Gastrocnemius medialis (tissue), 4 donors: Measurements from ENCODE around the gene UBA3. TPM values are rescaled to one million over a fixed set of nuclear protein-coding genes. Genes with fewer than 3 reads are reported as not detected.

Experiments used
- ATAC-seq, 2 donors: fragments of 150-250 bp; one replicate each; pipeline ENCODE4 v1.9.1; 2016
- DNase-seq, 2 donors: peaks; one replicate each; pipeline ENCODE4 v3.0.0-alpha.2; 2019
- H3K27ac ChIP-seq, 4 donors: fragments of 200-600 bp; sonication (generic); 1 replicate in 1 of 4; 2 replicates in 3 of 4; pipeline ENCODE4 v1.5.1; 2016 to 2018; ENCODE audit warnings: mild to moderate bottlenecking in 2 of 4, moderate library complexity in 1 of 4
- H3K27me3 ChIP-seq, 3 donors: fragments of 200-600 bp; sonication (generic) in 2 of 3; 1 replicate in 1 of 3; 2 replicates in 2 of 3; pipeline versions ENCODE4 v1.5.1 to v1.6.0; 2016 to 2019; ENCODE audit warnings: mild to moderate bottlenecking in 1 of 3, moderate library complexity in 1 of 3
- H3K36me3 ChIP-seq, 2 donors: fragments of 200-600 bp; sonication (generic) in 1 of 2; one replicate each; pipeline ENCODE4 v1.5.1; 2017 to 2018
- H3K4me1 ChIP-seq, 2 donors: fragments of 200-600 bp; sonication (generic) in 1 of 2; one replicate each; pipeline ENCODE4 v1.5.1; 2016 to 2017; ENCODE audit warnings: mild to moderate bottlenecking in 2 of 2
- H3K4me3 ChIP-seq, 4 donors: fragments of 200-600 bp; sonication (generic) in 3 of 4; 1 replicate in 1 of 4; 2 replicates in 3 of 4; pipeline ENCODE4 v1.5.1; 2016 to 2019; ENCODE audit warnings: mild to moderate bottlenecking in 2 of 4
- H3K9me3 ChIP-seq, 3 donors: fragments of 200-600 bp; sonication (generic) in 2 of 3; 1 replicate in 1 of 3; 2 replicates in 2 of 3; pipeline ENCODE4 v1.5.1; 2016 to 2019
- CTCF ChIP-seq, 5 experiments: fragments of 450-650 bp in 3 of 5; fragments of 200-600 bp in 2 of 5; sonication (generic) in 2 of 5; IDR thresholded peaks in 4 of 5; conservative IDR thresholded peaks in 1 of 5; 1 replicate in 4 of 5; 2 replicates in 1 of 5; pipeline ENCODE4 v1.5.1; 2016 to 2019; ENCODE audit warnings: antibody characterized with exemption in 5 of 5, mild to moderate bottlenecking in 3 of 5, moderate library complexity in 3 of 5
- POLR2A ChIP-seq, 2 donors: fragments of 450-650 bp; IDR thresholded peaks; one replicate each; pipeline ENCODE4 v1.6.1; 2017; ENCODE audit warnings: antibody characterized with exemption in 2 of 2, mild to moderate bottlenecking in 2 of 2, moderate library complexity in 2 of 2
- in situ Hi-C, 4 donors: fragments of 200-750 bp; cut with MboI; loops; one replicate each; pipeline versions ENCODE4 v1.15.0 to v1.8.0; 2017; ENCODE audit warnings: low sequenced_read_pairs in 4 of 4
- intact Hi-C: fragments of 100-400 bp; cut with DNase I; formaldehyde crosslinking; loops from one replicate; pipeline ENCODE4 v1.15.1; 2023; ENCODE audit warnings: low total_unique reads
- total RNA-seq, 4 donors: library from RNA; depleted of rRNA; stranded (reverse); fragments of >200 nt; gene quantifications; one replicate each; pipeline versions ENCODE4 v1.1.0 to v1.2.3, GENCODE V29; 2016

UBA3 gene
- total RNA-seq, 4 donors from 2014 or later: 29.3 to 42.2 (median 36.0) TPM

- Histone ChIP-seq H3K36me3 (peaks cover 0 to 43% of the 10 kb centered on the region in 2 donors), H3K27me3 (no peaks in the 10 kb centered on the region), H3K4me3 (no peak overlapping the region), H3K27ac (no peak overlapping the region), H3K9me3 (no peaks in the 10 kb centered on the region), H3K4me1 (peaks cover 10 to 16% of the 10 kb centered on the region in 2 donors)
- intact Hi-C loops: no loop called here
- in situ Hi-C loops: loop anchor here in 1 of 4 donors (25.0 kb wide), 1 partner anchor 263 kb away; no protein-coding TSS in a partner anchor
- TF ChIP-seq CTCF (IDR thresholded peaks at IDR 0.05 in 4 of 5, conservative IDR thresholded peaks at IDR 0.05 in 1 of 5): no peak
- no peak for TF ChIP-seq POLR2A (IDR thresholded peaks at IDR 0.05)
- DNase-seq: no peak
- ATAC-seq: no peak
Measured at GRCh38 chr3:69048990-69049389, 31.2 kb downstream of the UBA3 start.

GRCh38 chr3:69044608-69045007 lies 35.6 kb downstream of the UBA3 start:
- H3K9me3 ChIP-seq: no peaks in the 10 kb centered on the region
- no peak overlapping the region for H3K27ac ChIP-seq
- H3K4me1 ChIP-seq: peaks cover 0 to under 1% of the 10 kb centered on the region in 2 donors
- in situ Hi-C loops (loop anchor here in 1 of 4 donors (25.0 kb wide), 1 partner anchor 268 kb away; no protein-coding TSS in a partner anchor), intact Hi-C loops (no loop called here)
- ATAC-seq (no peak), DNase-seq (no peak)
- TF ChIP-seq POLR2A (IDR thresholded peaks at IDR 0.05) (no peak), CTCF (IDR thresholded peaks at IDR 0.05 in 4 of 5, conservative IDR thresholded peaks at IDR 0.05 in 1 of 5) (no peak)
- no peaks in the 10 kb centered on the region for H3K27me3 ChIP-seq
- no peak overlapping the region for H3K4me3 ChIP-seq
- peaks cover 0 to 85% of the 10 kb centered on the region in 2 donors for H3K36me3 ChIP-seq

GRCh38 chr3:69033470-69033869 lies 46.7 kb downstream of the UBA3 start:
- DNase-seq (no peak), ATAC-seq (no peak)
- H3K27ac ChIP-seq: no peak overlapping the region
- H3K36me3 ChIP-seq: peaks cover 7 to 100% of the 10 kb centered on the region in 2 donors
- TF ChIP-seq CTCF (IDR thresholded peaks at IDR 0.05 in 4 of 5, conservative IDR thresholded peaks at IDR 0.05 in 1 of 5) (no peak), POLR2A (IDR thresholded peaks at IDR 0.05) (no peak)
- H3K9me3 ChIP-seq: no peaks in the 10 kb centered on the region
- H3K4me3 ChIP-seq: no peak overlapping the region
- intact Hi-C loops: no loop called here
- in situ Hi-C loops: loop anchor here in 1 of 4 donors (25.0 kb wide), 1 partner anchor 279 kb away; no protein-coding TSS in a partner anchor
- no peaks in the 10 kb centered on the region for H3K4me1 ChIP-seq
- H3K27me3 ChIP-seq: no peaks in the 10 kb centered on the region

GRCh38 chr3:69032737-69033136 lies 47.4 kb downstream of the UBA3 start:
- H3K9me3 ChIP-seq: no peaks in the 10 kb centered on the region
- peaks cover 7 to 100% of the 10 kb centered on the region in 2 donors for H3K36me3 ChIP-seq
- no peak overlapping the region for H3K27ac ChIP-seq
- TF ChIP-seq POLR2A (IDR thresholded peaks at IDR 0.05): no peak
- TF ChIP-seq CTCF (IDR thresholded peaks at IDR 0.05 in 4 of 5, conservative IDR thresholded peaks at IDR 0.05 in 1 of 5): no peak
- no peaks in the 10 kb centered on the region for H3K4me1 ChIP-seq
- in situ Hi-C loops (loop anchor here in 1 of 4 donors (25.0 kb wide), 1 partner anchor 280 kb away; no protein-coding TSS in a partner anchor), intact Hi-C loops (no loop called here)
- DNase-seq (no peak), ATAC-seq (no peak)
- H3K27me3 ChIP-seq: no peaks in the 10 kb centered on the region
- H3K4me3 ChIP-seq: no peak overlapping the region

- no peaks in the 10 kb centered on the region for H3K4me1 ChIP-seq
- intact Hi-C loops: no loop called here
- no peaks in the 10 kb centered on the region for H3K9me3 ChIP-seq
- no peak overlapping the region for H3K27ac ChIP-seq
- no peaks in the 10 kb centered on the region for H3K27me3 ChIP-seq
- no peak for TF ChIP-seq POLR2A (IDR thresholded peaks at IDR 0.05)
- TF ChIP-seq CTCF (IDR thresholded peaks at IDR 0.05 in 4 of 5, conservative IDR thresholded peaks at IDR 0.05 in 1 of 5): no peak
- in situ Hi-C loops: loop anchor here in 1 of 4 donors (25.0 kb wide), 1 partner anchor 280 kb away; no protein-coding TSS in a partner anchor
- DNase-seq (no peak), ATAC-seq (no peak)
- H3K36me3 ChIP-seq: peaks cover 7 to 96% of the 10 kb centered on the region in 2 donors
- H3K4me3 ChIP-seq: no peak overlapping the region
Measured at GRCh38 chr3:69032142-69032541, 48.0 kb downstream of the UBA3 start.
